ENCODE results near the gene WDFY1.

GRCh38 chr2:223852281-223852795, 92.8 kb downstream of the WDFY1 start:
- TF ChIP-seq SNAI2 (CRISPR knock-in tag; IDR thresholded peaks at IDR 0.05) (no peak), ZFP3 (CRISPR knock-in tag; IDR thresholded peaks at IDR 0.05) (no peak), PATZ1 (CRISPR knock-in tag; IDR thresholded peaks at IDR 0.05; ENCODE audit: borderline replicate concordance) (no peak), TOX (CRISPR knock-in tag; IDR thresholded peaks at IDR 0.05; ENCODE audit: borderline replicate concordance) (no peak), CREB5 (CRISPR knock-in tag; IDR thresholded peaks at IDR 0.05; ENCODE audit: low read depth) (no peak), ZC3H10 (CRISPR knock-in tag; IDR thresholded peaks at IDR 0.05) (no peak), OSR1 (CRISPR knock-in tag; IDR thresholded peaks at IDR 0.05) (no peak), RARB (CRISPR knock-in tag; IDR thresholded peaks at IDR 0.05) (no peak), PPARA (CRISPR knock-in tag; IDR thresholded peaks at IDR 0.05; ENCODE audit: borderline replicate concordance) (no peak), ARNTL (CRISPR knock-in tag; IDR thresholded peaks at IDR 0.05; ENCODE audit: borderline replicate concordance, low read depth) (no peak), ZNF8 (CRISPR knock-in tag; IDR thresholded peaks at IDR 0.05) (no peak), ZNF70 (CRISPR knock-in tag; IDR thresholded peaks at IDR 0.05) (no peak)

All from SK-N-SH treated with all-trans-retinoic acid at 6 μM for 48 hours (cell line).